ENCODE measurements around the gene DNAJC11. TPM values are rescaled to one million over a fixed set of nuclear protein-coding genes. Genes with fewer than 3 reads are reported as not detected.

Gene DNAJC11
- polyA plus RNA-seq, 4 donors = 37.8 to 52.6 (median 40.3) TPM

- H3K27ac ChIP-seq (ENCODE audit: low read depth in 1 of 3, low read length in 2 of 3) = no peak overlapping the region
- DNase-seq (no peak), FAIRE-seq (no peak)
- no peaks in the 10 kb centered on the region for H3K9me3 ChIP-seq (ENCODE audit: control insufficient read depth in 2 of 2, insufficient read depth in 1 of 2, low read depth in 1 of 2, low read length in 1 of 2)
- no peaks in the 10 kb centered on the region for H3K27me3 ChIP-seq (ENCODE audit: control insufficient read depth in 3 of 3, insufficient read depth in 3 of 3, low read length in 3 of 3)
- WGBS, 3 donors = 85 to 89% (median 89%) methylated on average over 10 of the region's 10 CpGs
- H3K4me1 ChIP-seq (ENCODE audit: control insufficient read depth in 3 of 3, insufficient read depth in 2 of 3, low read depth in 1 of 3, low read length in 2 of 3) = peaks cover 0 to 8% (median 0%) of the 10 kb centered on the region in 3 donors
- peaks cover 11 to 66% (median 12%) of the 10 kb centered on the region in 3 donors for H3K36me3 ChIP-seq (ENCODE audit: control insufficient read depth in 3 of 3, insufficient read depth in 2 of 3, low read depth in 1 of 3, low read length in 3 of 3)
- H3K4me3 ChIP-seq (ENCODE audit: low read depth in 1 of 3, low read length in 3 of 3) = no peak overlapping the region
These were observed 79.0 kb downstream of the DNAJC11 start for GRCh38 chr1:6622396-6623152.

GRCh38 chr1:6621429-6622391 is 79.9 kb downstream of the DNAJC11 start:
- WGBS, 3 donors = 91 to 92% (median 91%) methylated on average over 41 of the region's 41 CpGs
- H3K4me3 ChIP-seq (ENCODE audit: low read depth in 1 of 3, low read length in 3 of 3) = no peak overlapping the region
- H3K9me3 ChIP-seq (ENCODE audit: control insufficient read depth in 2 of 2, insufficient read depth in 1 of 2, low read depth in 1 of 2, low read length in 1 of 2) = no peaks in the 10 kb centered on the region
- peaks cover 0 to 8% (median 0%) of the 10 kb centered on the region in 3 donors for H3K4me1 ChIP-seq (ENCODE audit: control insufficient read depth in 3 of 3, insufficient read depth in 2 of 3, low read depth in 1 of 3, low read length in 2 of 3)
- H3K27ac ChIP-seq (ENCODE audit: low read depth in 1 of 3, low read length in 2 of 3) = no peak overlapping the region
- FAIRE-seq (no peak), DNase-seq (no peak)
- peaks cover 11 to 65% (median 12%) of the 10 kb centered on the region in 3 donors for H3K36me3 ChIP-seq (ENCODE audit: control insufficient read depth in 3 of 3, insufficient read depth in 2 of 3, low read depth in 1 of 3, low read length in 3 of 3)
- H3K27me3 ChIP-seq (ENCODE audit: control insufficient read depth in 3 of 3, insufficient read depth in 3 of 3, low read length in 3 of 3) = no peaks in the 10 kb centered on the region

- peaks cover 11 to 64% (median 12%) of the 10 kb centered on the region in 3 donors for H3K36me3 ChIP-seq (ENCODE audit: control insufficient read depth in 3 of 3, insufficient read depth in 2 of 3, low read depth in 1 of 3, low read length in 3 of 3)
- H3K4me1 ChIP-seq (ENCODE audit: control insufficient read depth in 3 of 3, insufficient read depth in 2 of 3, low read depth in 1 of 3, low read length in 2 of 3) = no peaks in the 10 kb centered on the region
- FAIRE-seq = no peak
- no peak overlapping the region for H3K27ac ChIP-seq (ENCODE audit: low read depth in 1 of 3, low read length in 2 of 3)
- H3K9me3 ChIP-seq (ENCODE audit: control insufficient read depth in 2 of 2, insufficient read depth in 1 of 2, low read depth in 1 of 2, low read length in 1 of 2) = no peaks in the 10 kb centered on the region
- no peak overlapping the region for H3K4me3 ChIP-seq (ENCODE audit: low read depth in 1 of 3, low read length in 3 of 3)
- WGBS, 3 donors = 92 to 98% (median 93%) methylated on average over 4 of the region's 4 CpGs
- no peaks in the 10 kb centered on the region for H3K27me3 ChIP-seq (ENCODE audit: control insufficient read depth in 3 of 3, insufficient read depth in 3 of 3, low read length in 3 of 3)
- DNase-seq = no peak
These were observed 82.6 kb downstream of the DNAJC11 start for GRCh38 chr1:6619045-6619444.

GRCh38 chr1:6614929-6615785 is 86.5 kb downstream of the DNAJC11 start:
- DNase-seq (peak in 1 of 2 donors; percentile 39), FAIRE-seq (no peak)
- Histone ChIP-seq H3K4me1 (ENCODE audit: control insufficient read depth in 3 of 3, insufficient read depth in 2 of 3, low read depth in 1 of 3, low read length in 2 of 3) (no peaks in the 10 kb centered on the region), H3K27ac (ENCODE audit: low read depth in 1 of 3, low read length in 2 of 3) (no peak overlapping the region), H3K36me3 (ENCODE audit: control insufficient read depth in 3 of 3, insufficient read depth in 2 of 3, low read depth in 1 of 3, low read length in 3 of 3) (peaks cover 5 to 30% (median 6%) of the 10 kb centered on the region in 3 donors), H3K9me3 (ENCODE audit: control insufficient read depth in 2 of 2, insufficient read depth in 1 of 2, low read depth in 1 of 2, low read length in 1 of 2) (no peaks in the 10 kb centered on the region), H3K4me3 (ENCODE audit: low read depth in 1 of 3, low read length in 3 of 3) (peak overlapping the region; percentile 56 to 99 (median 99)), H3K27me3 (ENCODE audit: control insufficient read depth in 3 of 3, insufficient read depth in 3 of 3, low read length in 3 of 3) (no peaks in the 10 kb centered on the region)
- 2 to 3% (median 2%) methylated on average over 58 to 82 of the region's 82 CpGs for WGBS, 3 donors

DNA sequence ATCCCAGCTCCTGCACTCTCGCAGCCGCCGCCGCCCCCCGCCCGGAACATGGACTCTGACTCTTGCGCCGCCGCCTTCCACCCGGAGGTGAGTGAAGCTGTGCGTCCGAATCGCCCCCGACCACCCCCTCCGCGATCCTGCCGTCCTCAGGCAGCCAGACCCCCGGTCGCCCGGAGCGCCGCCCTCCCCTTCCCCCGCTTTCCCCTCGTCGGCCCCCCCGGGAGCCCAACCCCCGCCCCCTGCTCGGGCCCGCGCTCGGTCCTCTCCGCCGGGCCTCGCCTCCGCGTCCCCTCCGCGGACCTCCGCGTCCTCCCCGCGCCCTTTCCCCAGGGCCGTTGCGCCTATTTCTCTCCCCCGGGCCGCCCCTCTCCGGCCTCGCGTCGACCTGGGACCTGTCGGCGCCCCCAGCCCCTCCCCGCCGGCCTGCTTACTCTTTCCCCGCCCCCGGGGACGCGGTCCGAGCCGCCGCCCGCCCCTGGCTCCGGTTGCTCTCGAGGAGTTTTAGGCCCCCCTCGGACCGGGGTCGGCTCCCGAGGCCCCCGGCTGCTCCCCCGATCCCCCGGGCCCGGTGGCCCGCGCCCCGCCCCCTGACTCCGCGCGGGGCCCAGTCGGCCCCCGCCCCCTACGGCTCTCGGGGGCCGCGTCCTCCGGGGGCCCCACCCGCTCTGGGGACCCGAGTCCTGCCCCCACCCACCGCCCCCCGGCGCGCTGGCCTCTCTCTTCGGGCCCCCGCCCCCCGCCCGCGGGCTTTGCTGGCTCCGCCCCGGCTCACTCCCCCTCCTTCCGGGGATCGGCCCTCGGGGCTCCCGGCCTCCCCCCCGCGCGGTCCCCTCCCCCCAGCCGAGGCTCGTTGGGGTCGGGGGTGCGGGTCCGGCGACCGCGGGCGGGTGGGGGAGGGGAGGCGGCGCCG is 87.3 kb downstream of the DNAJC11 start:
- Histone ChIP-seq H3K4me3 (ENCODE audit: low read depth in 1 of 3, low read length in 3 of 3) (peak overlapping the region; percentile 56 to 99 (median 99)), H3K27me3 (ENCODE audit: control insufficient read depth in 3 of 3, insufficient read depth in 3 of 3, low read length in 3 of 3) (no peaks in the 10 kb centered on the region), H3K4me1 (ENCODE audit: control insufficient read depth in 3 of 3, insufficient read depth in 2 of 3, low read depth in 1 of 3, low read length in 2 of 3) (no peaks in the 10 kb centered on the region), H3K27ac (ENCODE audit: low read depth in 1 of 3, low read length in 2 of 3) (peak overlapping the region; percentile 65 to 87 (median 78)), H3K9me3 (ENCODE audit: control insufficient read depth in 2 of 2, insufficient read depth in 1 of 2, low read depth in 1 of 2, low read length in 1 of 2) (no peaks in the 10 kb centered on the region), H3K36me3 (ENCODE audit: control insufficient read depth in 3 of 3, insufficient read depth in 2 of 3, low read depth in 1 of 3, low read length in 3 of 3) (peaks cover 0 to 21% (median 0%) of the 10 kb centered on the region in 3 donors)
- peak; percentile 26 to 67 for DNase-seq
- 0 to 2% (median 1%) methylated on average over 43 to 114 of the region's 117 CpGs for WGBS, 3 donors
- FAIRE-seq = no peak

GRCh38 chr1:6613361-6614018 is 88.1 kb downstream of the DNAJC11 start, which contains the start of gene PHF13:
PHF13 (plus strand) TSS chr1:6613731; CDS start chr1:6614067, 336 bp downstream.
- Histone ChIP-seq H3K9me3 (ENCODE audit: control insufficient read depth in 2 of 2, insufficient read depth in 1 of 2, low read depth in 1 of 2, low read length in 1 of 2) (no peaks in the 10 kb centered on the region), H3K36me3 (ENCODE audit: control insufficient read depth in 3 of 3, insufficient read depth in 2 of 3, low read depth in 1 of 3, low read length in 3 of 3) (peaks cover 0 to 17% (median 0%) of the 10 kb centered on the region in 3 donors), H3K27me3 (ENCODE audit: control insufficient read depth in 3 of 3, insufficient read depth in 3 of 3, low read length in 3 of 3) (no peaks in the 10 kb centered on the region), H3K27ac (ENCODE audit: low read depth in 1 of 3, low read length in 2 of 3) (peak within 1 kb of the TSS; percentile 88 to 91 (median 90)), H3K4me3 (ENCODE audit: low read depth in 1 of 3, low read length in 3 of 3) (peak within 1 kb of the TSS; percentile 87 to 99 (median 99)), H3K4me1 (ENCODE audit: control insufficient read depth in 3 of 3, insufficient read depth in 2 of 3, low read depth in 1 of 3, low read length in 2 of 3) (no peaks in the 10 kb centered on the region)
- DNase-seq (peak; percentile 99), FAIRE-seq (no peak)
- WGBS, 3 donors = 0 to 1% (median 1%) methylated on average over 24 to 84 of the region's 84 CpGs

Measured in small intestine (tissue), 7 donors.